ENCODE data around the gene HIP1R.

HIP1R gene

DNA sequence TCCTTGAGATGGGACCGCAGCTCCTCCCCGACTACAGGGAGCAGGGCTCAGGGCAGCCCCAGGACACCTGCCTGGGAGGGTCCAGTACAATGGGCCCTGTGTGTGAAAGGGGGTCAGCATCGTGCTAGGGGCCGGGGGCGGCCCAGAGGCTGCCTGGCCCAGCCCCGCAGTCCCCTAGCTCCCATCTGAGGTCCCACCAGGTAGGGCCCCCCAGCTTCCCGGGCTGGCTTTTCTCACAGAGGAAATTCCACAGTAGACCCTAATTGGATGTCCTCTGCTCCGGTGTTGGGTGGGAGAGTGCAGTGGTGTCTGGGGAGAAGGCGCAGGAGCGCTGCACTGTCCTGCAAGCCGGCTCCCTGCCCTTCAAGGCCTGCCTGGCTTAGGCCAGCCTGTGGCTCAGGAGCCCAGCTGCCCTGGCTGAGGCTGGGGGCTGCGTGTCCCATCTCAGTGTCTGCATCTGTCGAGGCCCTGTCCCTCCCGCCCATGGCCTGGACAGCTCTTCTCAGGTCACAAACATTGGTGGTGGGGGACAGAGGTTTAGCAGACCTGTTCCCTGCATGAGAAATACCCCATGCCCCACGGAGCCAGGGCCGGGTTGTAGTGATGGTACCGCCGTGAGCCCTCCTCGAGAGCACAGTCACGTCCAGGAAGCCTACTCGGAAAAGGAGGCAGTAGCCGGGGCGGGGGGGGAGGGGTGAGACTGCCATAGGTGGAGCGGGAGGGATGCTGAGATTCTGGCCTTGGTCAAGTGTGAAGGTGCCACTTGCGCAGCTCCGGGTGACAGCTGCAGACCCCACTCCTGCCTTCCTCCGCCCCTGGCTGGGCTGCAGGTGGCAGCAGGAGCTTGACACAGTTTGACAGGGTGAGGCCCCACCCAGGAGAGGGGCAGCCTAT, 11.6 kb downstream of the HIP1R start:
- no peak for DNase-seq (ENCODE audit: extremely low read depth in 1 of 2, low read depth in 1 of 2)

GRCh38 chr12:122847516-122847836, 12.2 kb downstream of the HIP1R start:
- DNase-seq (ENCODE audit: extremely low read depth in 1 of 2, low read depth in 1 of 2) = no peak

- no peak for DNase-seq (ENCODE audit: extremely low read depth in 1 of 2, low read depth in 1 of 2)
Measured at GRCh38 chr12:122847921-122848421, 12.7 kb downstream of the HIP1R start.

DNA sequence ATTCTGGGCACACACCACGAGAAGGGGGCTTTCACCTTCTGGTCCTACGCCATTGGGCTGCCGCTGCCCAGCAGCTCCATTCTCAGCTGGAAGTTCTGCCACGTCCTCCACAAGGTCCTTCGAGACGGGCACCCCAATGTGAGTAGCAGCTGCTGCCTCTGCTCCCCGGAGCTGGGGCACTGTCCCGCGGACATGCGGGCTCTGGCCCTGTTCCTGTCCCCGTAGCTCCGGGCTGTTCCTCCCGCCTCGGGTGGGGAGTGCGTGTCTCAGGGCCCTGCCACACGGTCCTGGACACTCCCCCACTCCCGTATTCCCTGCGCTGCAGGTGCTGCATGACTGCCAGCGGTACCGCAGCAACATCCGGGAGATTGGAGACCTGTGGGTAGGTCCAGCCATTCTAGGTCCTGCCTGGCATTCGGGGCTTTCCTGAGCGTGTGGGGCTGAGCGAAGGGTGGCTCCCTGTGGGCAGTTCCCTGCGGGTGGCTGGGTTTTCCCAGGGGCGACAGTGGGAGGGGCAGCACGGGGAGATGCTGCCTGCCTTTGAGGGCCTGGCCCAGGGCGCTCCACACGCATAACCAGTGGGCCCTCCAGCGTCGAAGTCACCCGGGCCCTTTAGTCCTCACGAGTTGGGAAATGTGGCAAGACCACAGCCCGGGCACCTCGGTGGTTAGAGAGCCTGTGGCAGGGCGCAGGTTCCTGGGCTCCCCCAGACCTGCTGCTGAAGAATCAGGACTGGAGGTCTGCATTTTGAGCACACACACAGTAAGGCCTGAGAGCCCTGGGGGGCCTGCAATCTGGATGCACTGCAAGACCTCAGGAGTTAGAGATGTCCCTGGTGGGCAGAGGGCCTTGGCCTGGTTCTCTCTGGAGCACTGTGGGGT, 13.5 kb downstream of the HIP1R start:
- no peak for DNase-seq (ENCODE audit: extremely low read depth in 1 of 2, low read depth in 1 of 2)

DNA sequence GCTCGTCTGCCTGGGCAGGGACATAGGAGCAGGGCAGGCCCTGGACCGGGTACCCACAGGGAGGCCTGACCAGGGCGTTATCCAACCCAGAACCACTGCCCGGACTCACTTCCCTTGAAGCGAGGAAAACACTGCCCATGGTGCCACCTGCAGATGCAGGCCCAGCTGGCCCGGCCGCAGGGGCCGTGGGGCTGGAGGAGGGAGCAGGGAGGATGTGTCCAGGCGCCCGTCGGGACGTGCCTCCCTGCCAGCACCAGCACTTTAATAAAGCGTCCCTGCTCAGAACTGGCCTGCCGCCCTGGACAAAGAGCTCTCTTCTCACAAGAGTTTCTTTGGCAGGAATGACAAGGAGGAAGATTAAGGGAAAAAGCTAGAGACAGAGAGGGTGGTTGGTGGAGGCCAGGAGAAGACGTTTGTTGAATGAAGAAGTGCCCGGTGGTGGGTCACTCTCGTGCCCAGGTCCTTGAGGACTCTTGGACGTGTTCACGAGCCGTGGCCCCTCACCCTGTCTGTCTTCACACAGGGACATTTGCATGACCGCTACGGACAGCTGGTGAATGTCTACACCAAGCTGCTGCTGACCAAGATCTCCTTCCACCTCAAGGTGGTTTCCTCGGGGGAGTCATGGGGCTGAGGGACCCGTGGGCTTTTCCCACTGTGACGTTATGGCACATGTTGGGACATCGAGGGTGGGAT, 14.2 kb downstream of the HIP1R start:
- DNase-seq (ENCODE audit: extremely low read depth in 1 of 2, low read depth in 1 of 2) = no peak

DNA sequence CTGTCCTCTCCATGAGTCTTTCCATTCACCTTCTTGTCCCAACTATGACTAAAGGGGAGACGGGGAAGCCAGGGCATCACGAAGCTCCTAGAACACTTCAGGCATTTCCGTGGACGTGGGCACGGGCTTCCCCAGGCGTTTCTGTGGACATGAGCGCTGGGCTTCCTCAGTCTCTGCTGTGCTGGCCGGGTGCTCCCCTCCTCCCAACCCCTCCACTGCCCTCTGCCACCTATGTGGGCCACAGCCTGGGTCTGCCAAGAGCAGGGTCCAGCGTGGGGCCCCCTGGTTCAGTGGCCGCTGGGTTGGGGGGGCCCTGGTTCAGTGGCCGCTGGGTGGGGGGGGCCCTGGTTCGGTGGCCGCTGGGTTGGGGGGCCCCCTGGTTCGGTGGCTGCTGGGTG, 14.8 kb downstream of the HIP1R start:
- DNase-seq (ENCODE audit: extremely low read depth in 1 of 2, low read depth in 1 of 2) = no peak

- no peak for DNase-seq (ENCODE audit: extremely low read depth in 1 of 2, low read depth in 1 of 2)
Measured at GRCh38 chr12:122850695-122851350, 15.6 kb downstream of the HIP1R start.

DNA sequence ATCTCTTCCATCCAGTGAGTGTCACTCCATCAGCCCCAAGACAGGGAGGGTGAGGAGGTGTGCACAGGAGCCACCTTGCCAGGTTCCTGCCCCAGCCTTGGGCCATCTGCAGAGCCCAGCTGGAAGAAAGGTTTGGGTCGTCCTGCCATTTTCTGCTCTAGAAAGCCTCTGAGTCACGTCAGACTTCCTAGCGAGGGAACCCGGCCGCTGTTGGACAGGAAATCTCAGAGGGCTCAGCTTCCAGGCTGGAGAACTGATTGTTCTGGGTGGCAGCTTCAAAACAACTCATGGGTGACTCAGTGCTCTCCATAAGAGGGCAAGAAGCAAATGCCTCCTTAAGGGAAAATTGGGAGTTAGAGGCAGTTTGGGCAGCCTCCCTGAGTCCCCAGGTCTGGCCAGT, 16.6 kb downstream of the HIP1R start:
- DNase-seq (ENCODE audit: extremely low read depth in 1 of 2, low read depth in 1 of 2) = no peak

DNA sequence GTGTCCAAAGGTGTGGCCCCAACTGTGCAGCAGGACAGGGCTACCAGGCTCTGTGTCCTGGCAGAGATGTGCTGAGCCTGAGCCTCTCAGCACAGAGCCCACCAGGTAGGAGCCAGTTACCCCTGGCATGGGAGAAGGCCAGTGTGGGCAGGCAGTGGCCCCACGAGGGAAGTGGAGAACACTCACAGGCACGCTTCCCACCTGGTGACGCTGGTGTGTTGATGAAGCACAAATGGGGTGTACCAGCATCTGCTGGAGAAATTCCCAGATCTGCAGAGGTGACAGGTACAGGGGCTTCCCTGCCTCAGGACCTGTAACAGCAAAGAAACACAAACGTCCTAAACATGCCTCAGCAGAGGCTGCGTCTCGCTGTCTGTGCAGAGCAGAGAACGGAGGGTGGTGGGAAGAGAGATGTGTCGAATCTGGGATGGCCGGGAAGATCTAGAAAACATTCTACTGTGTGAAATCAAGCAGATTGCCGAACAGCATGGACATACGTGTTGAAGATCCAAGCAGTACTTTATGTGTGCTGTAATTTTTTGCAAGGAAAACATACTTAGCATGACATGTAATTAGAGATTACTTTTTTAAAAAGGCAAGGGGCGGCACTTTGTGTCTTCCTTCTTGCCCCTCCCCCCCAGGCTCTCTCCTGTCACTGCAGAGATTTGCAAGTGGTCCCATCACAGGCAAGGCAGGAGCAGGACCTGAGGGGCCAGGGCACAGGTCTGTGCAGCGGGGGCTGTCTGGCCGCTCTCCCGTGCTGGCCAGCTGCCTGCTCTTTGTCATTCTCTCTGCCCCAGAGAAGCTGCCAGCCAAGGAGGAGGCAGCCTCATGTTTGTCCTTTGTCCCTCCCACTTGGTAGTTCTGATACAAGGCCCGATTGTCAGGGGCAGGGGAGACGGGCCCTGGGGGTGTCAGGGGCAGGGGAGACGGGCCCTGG, 17.3 kb downstream of the HIP1R start:
- DNase-seq (ENCODE audit: extremely low read depth in 1 of 2, low read depth in 1 of 2) = no peak

DNA sequence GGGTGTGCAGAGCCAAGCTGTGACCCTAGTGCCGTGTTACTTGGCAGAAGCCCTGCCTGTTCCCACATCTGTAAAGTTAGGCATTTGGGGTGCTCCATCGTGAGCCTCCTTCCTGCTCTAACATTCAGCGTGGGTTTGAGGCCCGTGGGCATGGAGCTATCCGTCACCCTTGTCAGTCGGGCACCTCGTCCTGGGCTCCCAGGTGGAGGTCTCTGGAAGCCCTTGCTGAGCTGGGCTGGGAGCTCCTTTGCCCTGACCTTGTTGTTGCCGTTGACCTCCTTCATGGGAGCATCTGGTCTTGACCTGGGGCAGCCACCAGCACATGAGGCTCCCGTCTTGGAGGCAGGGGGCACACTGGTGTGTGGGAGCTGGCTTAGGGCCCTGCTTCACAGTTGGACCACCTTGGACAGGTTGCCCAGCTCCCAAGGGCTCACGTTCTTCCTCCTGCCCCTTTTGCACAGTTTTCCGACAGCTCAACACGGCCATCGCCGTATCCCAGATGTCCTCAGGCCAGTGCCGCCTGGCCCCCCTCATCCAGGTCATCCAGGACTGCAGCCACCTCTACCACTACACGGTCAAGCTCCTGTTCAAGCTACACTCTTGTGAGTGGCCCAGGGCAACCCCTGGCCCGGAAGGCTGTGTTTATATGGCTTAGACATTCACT, 18.5 kb downstream of the HIP1R start:
- no peak for DNase-seq (ENCODE audit: extremely low read depth in 1 of 2, low read depth in 1 of 2)

- no peak for DNase-seq (ENCODE audit: extremely low read depth in 1 of 2, low read depth in 1 of 2)
Measured at GRCh38 chr12:122854554-122854953, 19.3 kb downstream of the HIP1R start.

DNA sequence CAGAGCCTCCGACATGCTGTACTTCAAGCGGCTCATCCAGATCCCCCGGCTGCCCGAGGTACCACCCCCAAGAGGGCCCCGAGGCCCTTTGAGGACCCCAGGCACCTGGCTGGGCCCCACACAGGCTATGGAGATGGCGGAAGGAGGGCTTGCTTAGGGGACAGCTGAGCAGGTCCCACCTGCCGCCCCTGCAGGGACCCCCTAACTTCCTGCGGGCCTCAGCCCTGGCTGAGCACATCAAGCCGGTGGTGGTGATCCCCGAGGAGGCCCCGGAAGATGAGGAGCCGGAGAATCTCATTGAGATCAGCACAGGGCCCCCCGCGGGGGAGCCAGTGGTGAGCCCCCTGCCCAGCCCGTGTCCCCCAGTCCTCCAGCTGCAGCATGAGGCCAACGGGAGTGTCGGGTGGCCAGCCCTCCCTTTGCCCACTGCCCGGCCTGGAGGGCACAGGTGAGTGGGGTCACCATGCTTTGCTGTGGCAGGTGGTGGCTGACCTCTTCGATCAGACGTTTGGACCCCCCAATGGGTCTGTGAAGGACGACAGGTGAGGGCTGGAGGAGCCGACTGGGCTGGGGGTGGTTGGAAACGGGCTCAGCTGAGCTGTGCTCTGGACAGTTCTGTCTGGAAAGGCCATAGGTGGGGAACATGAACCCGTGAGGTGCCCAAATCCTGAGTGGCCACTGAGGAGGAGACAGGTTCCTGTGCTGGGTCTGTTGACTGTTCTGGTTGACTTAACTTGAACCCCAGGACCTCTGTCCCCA, 20.0 kb downstream of the HIP1R start:
- no peak for DNase-seq (ENCODE audit: extremely low read depth in 1 of 2, low read depth in 1 of 2)

- DNase-seq (ENCODE audit: extremely low read depth in 1 of 2, low read depth in 1 of 2) = no peak
Measured at GRCh38 chr12:122855928-122856831, 20.9 kb downstream of the HIP1R start.

DNA sequence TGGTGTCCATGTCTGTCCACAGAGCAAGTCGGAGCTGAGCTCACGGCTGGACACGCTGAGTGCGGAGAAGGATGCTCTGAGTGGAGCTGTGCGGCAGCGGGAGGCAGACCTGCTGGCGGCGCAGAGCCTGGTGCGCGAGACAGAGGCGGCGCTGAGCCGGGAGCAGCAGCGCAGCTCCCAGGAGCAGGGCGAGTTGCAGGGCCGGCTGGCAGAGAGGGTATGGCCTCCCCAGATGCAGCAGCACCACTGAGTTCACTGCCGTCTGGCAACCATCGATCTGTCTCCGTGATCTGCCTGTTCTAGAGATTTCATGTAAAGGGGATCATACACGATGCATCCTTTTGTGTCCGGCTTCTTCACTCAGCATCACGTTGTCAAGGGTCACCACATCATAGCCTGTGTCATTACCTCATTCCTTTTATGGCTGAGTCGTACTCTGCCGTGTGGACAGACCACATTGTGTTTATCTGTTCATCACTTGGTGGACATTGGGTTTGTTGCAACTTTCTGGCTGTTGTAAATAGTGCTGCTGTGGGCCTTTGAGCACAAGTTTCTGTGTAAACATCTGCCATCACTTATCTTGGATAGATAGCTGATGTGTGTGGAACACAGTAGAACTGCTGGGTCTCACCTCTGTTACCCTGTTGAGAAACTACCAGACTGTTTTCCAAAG, 21.9 kb downstream of the HIP1R start:
- DNase-seq (ENCODE audit: extremely low read depth in 1 of 2, low read depth in 1 of 2) = no peak

- no peak for DNase-seq (ENCODE audit: extremely low read depth in 1 of 2, low read depth in 1 of 2)
Measured at GRCh38 chr12:122858171-122858570, 22.9 kb downstream of the HIP1R start.

- no peak for DNase-seq (ENCODE audit: extremely low read depth in 1 of 2, low read depth in 1 of 2)
Measured at GRCh38 chr12:122858591-122859302, 23.5 kb downstream of the HIP1R start.
